C4-2B (cell line): Measurements from ENCODE around the gene CACNA1S.

Source experiments
- H3K27ac ChIP-seq: fragments of 450-650 bp; 2 replicates; pipeline ENCODE4 v1.5.1; 2017
- ZFX ChIP-seq: fragments of 450-650 bp; IDR thresholded peaks from 2 replicates; pipeline ENCODE4 v1.6.1; 2017
- TF ChIP-seq, protein P1 (sequence below): fragments of 450-650 bp; conservative IDR thresholded peaks from 2 replicates; pipeline ENCODE4 v1.5.1; 2017; ENCODE audit warnings: mild to moderate bottlenecking

The CACNA1S gene

DNA sequence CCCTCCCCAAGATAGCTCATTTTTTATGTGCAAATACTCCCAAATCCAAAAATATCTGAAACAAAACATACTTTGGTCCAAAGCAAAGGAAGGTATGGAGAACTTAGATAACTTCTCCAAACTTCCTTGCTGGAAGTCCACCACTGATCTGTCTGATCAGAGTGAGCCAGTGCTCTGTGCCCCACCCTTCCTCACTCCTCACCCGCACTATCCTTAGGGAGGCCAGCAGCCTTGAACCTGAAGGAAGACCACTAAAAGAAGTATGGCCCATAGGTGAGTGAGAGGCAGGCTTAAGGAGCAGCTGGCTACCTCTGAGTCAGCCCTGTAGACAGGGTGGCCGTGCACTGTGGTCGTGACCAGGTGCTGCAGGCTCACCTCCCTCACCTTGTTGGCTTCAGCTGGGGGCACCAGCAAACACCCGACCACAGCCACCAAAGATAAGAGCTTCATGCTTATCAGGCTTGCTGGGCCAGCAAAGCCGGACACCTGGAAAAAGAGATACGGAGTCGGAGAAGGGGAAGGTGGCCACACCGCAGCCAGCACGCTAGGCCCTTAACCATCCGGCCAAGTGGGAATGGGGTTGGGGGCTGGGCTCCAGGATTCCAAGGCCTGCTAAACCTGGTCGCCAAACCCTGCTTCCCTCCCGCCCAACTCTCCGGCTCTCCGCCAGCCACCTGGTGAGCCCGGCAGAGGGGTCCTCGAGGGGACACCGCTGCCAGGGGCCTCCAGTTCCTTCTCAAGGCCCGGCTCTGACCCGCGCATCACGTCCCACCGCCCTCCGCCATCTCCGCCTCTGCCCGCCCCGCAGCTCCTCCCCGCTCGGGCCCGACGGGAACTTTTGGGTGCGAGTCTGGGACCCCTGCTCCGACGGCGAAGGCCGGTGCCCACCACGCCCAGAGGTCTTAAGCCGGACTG is 41.5 kb upstream of the CACNA1S start:
- H3K27ac ChIP-seq, result peak overlapping the region; percentile 84
- peak; percentile 92 for TF ChIP-seq ZFX
- TF ChIP-seq, protein P1, sequence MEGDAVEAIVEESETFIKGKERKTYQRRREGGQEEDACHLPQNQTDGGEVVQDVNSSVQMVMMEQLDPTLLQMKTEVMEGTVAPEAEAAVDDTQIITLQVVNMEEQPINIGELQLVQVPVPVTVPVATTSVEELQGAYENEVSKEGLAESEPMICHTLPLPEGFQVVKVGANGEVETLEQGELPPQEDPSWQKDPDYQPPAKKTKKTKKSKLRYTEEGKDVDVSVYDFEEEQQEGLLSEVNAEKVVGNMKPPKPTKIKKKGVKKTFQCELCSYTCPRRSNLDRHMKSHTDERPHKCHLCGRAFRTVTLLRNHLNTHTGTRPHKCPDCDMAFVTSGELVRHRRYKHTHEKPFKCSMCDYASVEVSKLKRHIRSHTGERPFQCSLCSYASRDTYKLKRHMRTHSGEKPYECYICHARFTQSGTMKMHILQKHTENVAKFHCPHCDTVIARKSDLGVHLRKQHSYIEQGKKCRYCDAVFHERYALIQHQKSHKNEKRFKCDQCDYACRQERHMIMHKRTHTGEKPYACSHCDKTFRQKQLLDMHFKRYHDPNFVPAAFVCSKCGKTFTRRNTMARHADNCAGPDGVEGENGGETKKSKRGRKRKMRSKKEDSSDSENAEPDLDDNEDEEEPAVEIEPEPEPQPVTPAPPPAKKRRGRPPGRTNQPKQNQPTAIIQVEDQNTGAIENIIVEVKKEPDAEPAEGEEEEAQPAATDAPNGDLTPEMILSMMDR, result no peak

DNA sequence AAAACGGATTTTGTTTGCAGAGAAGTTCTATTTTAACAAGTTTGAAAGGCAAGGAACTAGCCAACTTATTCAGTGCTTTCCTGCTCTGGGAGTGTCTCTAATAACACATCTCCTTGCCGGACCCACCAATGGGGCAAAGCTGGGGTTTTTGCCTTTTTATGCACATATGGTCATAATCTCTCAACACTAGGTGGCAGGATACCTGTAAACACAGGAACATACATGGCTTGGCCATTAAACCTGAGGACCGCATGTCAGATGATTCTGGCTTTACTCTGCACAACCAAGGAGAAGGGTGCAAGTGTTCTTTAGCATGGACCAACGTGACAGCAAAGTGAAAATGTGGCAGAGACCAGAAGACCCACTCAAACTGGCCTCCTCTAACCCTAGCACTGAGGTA is 37.2 kb upstream of the CACNA1S start:
- H3K27ac ChIP-seq, result no peak overlapping the region

DNA sequence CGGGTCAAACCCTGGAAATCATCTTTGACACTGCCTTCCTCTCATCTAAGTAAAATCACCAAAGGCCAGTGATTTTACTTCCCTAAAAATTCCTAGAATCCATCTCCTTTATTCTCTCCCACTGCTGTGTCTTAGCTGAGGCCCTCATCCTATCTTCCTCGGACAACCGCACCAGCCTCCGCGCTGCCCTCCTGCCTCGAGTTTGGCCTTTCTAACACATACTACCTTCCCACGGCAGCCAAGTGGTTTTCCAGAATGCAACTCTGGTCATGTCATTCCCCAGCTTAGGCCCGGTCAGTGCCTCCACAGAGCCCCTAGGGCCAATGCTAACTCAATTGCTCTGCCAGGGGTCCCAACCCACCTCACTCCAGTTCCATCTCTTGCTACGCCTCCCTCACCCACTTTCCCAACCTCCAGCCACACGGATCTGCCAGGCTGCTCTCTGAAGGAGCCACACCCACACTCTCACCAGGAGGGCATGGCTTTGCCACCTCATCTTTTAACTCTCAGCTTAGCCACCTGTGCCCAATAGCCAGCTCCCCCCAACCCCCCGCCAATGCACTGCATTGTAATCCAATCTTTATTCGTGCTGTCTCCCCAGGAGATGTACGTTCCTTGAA is 35.3 kb upstream of the CACNA1S start:
- no peak for TF ChIP-seq ZFX
- TF ChIP-seq, protein P1, result no peak

More for the DNA sequence above, 37.2 kb upstream of the CACNA1S start:
- no peak for TF ChIP-seq ZFX
- TF ChIP-seq, protein P1, result peak; percentile 74

DNA sequence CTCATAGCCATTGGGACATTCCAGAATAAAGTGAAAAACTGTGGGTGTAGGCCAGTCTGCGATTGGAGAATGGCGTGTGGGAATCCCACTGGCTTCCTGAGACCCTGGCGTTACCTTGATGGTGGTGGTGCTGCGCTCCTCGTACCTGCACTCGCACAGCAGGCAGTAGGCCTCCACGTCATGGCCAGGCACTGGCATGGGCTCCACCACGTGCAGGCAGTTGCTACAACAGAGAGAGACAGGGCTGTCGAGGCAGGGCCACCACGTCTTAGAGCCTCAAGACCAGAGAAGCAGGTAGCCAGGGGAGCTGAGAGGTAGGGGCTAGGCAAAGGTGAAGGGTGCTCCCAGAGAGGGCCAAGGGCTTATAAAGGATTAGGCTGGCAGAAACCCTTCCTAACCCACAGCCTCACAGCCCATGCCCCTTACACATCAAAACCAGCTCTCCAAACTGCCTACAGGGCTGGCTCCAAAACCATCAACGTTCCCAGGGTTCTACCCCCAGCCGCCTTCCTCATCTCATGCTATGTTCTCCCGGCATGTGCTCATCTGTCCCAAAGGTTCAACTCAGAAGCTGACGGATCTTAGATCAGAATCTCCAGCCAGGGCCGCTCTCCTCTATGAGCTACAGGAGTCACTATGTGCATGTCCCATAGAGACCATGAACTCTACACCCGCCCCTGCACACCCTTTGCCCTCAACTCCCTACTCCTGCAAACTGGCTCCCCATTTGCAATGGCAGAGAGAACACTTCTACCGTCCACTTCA is 34.6 kb upstream of the CACNA1S start:
- H3K27ac ChIP-seq, result no peak overlapping the region
- no peak for TF ChIP-seq ZFX
- TF ChIP-seq, protein P1, result no peak

More for the DNA sequence above, 35.3 kb upstream of the CACNA1S start:
- no peak overlapping the region for H3K27ac ChIP-seq

DNA sequence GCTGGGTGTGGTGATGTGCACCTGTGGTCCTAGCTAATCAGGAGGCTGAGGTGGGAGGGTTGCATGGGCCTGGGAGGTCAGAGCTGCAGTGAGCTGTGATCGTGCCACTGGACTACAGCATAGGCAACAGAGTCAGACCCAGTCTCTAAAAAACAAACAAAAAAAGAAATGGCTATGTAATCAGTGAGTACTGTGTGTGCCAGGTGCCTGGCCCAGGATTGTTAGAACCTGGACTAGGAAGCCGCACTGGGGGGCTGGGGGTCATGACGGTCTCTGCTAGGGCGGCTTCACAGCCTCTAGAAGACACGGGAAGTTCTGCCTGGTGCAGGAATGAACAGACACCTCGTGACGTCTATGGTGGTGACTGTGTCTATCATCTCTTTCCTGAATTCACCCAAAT is 33.6 kb upstream of the CACNA1S start:
- no peak for TF ChIP-seq ZFX
- TF ChIP-seq, protein P1, result no peak

DNA sequence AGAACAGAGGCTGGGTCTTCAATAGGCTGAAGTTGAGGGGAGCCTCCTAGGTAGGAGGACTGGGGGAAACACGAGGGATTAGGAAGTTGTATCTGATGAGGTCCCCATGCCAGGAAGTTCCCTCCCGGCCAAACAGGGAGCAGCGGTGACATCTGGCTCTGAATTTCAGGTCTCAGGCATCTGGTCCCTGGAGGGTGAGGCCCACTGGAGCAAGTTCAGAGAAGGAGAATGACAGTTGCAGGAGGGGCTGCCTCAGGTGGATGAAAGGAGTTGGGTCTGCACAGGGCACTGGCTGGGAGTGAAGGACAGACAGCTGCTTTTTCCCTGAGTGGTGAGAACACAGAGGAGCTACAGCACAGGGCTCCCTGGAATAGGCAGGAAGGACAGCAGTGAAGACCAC is 32.9 kb upstream of the CACNA1S start:
- H3K27ac ChIP-seq, result no peak overlapping the region
- TF ChIP-seq, protein P1, result no peak
- no peak for TF ChIP-seq ZFX

More for the DNA sequence above, 33.6 kb upstream of the CACNA1S start:
- H3K27ac ChIP-seq, result no peak overlapping the region
